HG03095 (cell line): ENCODE data around the gene BTRC.

Source experiments
- ATAC-seq: cut with Tn5 transposase; IDR thresholded peaks from one replicate; pipeline ENCODE4 v1.9.1; 2021; ENCODE audit warnings: moderate library complexity; ENCODE audit not compliant: unreplicated experiment

The BTRC gene

DNA sequence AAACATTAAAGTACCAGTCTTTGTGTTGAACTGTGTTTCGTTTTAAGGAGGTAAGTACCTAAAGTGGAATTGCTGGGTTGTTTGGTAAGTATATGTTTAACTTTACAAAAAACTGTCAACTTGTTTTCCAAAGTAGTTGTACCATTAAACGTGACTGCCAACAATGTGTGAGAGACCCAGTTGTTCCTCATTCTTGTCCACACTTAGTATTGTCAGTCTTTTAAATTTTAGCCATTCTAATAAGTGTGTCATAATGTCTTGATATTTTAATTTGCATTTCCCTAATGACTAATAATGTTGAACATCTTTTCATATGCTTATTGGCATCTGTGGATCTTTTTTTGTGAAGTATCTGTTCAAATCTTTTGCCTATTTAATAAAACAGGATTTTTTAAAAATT lies 159.8 kb downstream of the BTRC start:
- no peak for ATAC-seq

DNA sequence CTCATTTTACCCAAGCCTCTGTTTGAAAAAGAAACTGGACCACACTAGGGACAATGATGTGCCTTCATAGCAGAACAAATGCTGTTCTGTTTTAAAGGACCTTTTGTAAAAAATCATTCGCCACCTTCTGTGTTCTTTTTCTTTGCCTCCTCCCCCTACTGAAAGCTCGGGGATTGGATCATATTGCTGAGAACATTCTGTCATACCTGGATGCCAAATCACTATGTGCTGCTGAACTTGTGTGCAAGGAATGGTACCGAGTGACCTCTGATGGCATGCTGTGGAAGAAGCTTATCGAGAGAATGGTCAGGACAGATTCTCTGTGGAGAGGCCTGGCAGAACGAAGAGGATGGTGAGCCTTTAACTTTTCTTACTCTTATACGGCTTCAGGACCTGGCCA lies 171.9 kb downstream of the BTRC start:
- no peak for ATAC-seq

DNA sequence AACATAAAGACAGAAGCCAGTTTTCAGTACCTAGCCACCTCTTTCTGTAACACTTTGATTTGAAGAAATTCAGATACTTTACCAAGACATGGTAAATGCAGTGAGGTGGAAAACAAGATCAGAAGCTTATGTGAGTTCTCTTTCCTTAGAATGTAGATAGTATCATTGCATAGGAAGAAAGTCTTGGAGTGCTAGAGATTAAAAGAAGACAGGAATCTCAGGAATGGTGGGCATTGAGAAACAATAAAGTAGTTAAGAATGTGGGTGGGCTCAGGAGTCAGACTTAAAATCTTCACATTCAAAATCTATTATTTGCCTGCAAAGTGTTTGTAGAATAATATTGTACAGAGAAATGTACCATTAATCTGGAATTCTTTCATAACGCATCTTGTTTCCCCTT lies 175.2 kb downstream of the BTRC start:
- no peak for ATAC-seq

DNA sequence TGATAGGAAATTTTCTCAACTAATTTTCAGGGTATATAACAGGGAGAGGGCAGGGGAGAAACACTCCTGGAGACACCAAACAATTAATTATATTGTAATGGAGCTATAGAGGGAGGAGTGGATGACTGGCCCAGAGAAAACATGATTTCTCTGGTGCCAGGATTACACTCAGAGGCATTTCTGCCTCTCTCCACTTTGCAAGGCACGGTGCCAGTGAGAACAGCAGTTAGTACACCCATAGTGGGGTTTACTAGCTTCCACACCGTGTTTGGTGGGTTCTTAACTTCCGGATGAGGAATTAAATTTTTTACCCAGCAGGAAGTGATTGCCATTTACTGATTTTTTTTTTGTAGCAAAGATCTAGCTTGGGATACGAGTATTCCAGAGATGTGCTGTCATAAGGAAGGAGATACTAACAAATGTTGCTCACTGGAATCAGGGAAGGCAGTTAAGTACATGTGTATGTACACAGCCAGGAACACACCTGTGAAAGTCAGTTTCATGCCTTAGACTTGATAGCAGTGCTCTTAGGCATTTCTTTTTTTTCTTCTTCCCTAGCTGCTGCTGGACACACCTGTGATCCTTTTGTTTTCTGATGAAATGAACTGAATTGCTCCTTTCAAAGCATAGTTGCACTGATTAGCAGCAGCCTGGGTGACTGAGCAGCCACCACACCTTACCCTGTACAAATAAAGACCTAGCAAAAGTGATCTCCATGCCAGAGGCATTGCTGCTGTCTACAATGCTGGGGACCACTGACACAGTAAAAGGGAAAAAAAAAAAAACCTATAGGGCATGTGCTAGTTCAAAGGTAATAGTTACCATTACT lies 176.0 kb downstream of the BTRC start:
- no peak for ATAC-seq

DNA sequence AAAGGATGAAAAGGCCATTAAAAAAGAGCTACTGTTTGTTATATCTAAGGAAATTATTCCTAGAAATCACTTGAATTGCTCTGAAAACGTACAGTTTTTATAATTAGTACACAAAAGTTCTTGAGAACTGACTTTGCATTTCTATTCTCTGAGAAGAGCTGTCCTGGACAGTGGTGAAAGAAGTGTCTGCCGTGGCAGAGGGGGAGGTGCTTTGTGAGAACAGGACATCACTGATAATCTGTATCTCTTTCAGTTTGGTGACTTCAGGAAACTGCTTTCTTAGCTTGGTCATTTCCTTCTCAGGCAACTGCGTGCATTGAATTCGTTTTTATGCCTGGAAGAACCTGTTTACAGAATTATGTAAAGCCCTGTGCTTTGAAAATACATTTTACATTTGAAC lies 182.0 kb downstream of the BTRC start:
- no peak for ATAC-seq

DNA sequence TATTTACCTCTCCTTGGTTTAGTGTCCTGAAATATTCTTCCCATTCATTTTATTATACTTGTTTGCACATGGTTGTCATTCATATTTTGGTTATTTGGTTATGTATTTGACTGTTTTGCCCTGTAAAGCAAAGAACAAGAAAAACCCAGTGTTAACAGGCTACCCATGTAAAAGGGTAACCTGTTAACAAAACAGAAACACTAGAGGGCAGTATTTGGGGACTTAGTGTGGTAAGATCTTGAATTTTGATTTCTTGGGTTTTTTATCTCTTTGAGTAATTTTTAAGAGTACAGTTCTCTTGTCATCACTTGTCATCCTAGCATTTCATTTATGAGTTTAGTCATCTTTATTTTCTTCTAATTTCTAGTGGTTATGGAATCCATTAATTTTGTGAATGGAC lies 182.8 kb downstream of the BTRC start:
- no peak for ATAC-seq

DNA sequence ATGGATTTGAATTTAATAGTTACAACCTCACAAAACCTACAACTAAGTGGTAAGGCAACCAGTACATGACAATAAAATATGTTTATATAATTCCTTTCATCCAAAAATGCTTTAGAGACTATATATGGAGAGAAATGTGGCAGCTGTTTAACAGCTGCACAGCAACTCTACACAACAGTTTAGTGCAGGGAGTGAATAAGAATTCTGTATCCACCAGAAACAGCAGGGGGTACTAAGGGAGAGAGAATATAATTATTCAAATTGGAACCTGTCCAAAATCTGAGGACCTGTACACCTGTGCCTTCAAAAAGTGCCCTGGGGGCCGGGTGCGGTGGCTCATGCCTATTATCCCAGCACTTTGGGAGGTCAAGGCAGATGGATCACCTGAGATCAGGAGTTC lies 184.5 kb downstream of the BTRC start:
- ATAC-seq, result no peak

DNA sequence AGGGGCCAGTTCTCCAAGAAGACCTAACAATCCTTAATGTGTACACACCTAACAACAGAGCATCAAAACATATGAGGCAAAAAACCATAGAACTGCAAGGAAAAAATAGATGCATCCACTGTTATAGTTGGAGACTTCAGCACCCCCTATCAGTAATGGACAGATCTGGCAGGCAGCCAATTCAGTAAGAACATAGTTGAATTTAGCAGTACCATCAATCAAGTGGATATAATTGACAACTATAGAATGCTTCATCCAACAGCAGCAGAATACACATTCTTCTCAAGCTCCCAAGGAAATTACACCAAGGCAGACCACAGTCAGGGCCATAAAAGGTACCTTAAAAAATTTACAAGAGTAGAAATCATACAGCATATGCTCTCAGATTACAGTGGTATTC lies 191.9 kb downstream of the BTRC start:
- no peak for ATAC-seq

DNA sequence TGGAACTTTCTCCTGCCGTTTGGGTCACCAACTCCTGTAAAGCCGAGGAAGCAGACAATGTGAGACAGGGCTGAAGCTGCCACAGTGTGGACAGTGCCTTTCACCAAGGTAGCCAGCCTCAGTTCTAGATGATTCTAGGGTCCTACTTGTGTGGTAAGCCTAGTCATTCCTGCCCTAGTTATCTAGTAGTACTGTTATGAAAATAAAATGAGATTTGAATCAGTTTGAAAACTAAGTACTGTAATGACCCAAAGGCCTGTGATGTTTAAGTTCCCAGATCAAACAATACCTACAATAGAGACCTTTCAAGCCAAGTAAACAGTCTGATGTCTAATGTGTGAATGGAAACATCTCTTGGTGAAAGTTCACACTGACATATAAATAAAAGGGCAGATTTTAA lies 197.0 kb downstream of the BTRC start:
- ATAC-seq, result no peak

DNA sequence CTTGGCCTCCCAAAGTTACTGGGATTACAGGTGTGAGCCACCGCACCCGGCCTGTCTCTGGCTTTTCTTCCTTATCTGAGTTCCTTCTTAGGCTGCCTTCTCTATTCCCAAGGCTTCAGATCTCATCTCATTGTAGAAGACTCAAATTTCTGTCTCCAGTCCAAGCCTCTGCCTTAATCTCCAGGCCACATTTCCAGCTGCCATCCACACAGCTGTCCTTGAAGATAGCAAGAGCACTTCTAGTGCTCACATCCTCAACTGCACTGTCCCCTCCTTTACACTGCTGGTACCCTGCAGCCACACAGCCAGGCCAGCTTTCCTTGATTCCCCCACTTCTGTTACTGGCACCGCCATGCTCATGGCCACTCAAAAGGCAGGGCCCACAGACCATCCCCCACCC lies 198.5 kb downstream of the BTRC start:
- no peak for ATAC-seq

DNA sequence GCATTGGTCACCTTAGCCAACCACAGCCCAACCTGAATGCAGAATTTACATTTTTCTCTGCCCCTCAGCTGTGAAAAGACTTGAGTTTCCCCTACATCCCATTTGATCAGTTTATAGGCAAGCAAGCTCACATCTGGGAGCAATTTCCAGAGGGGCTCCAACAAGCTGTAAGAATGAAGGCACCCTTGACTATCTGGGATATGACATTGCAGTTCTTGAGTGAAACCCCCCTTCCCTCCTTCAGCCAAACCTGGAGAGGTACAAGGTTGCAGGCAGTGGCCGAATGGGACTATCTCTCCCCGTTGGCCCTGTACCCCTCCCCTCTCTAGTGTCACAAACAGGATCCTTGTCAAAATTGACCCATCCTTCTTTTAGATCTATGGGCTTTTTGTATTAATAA lies 203.6 kb downstream of the BTRC start:
- no peak for ATAC-seq

DNA sequence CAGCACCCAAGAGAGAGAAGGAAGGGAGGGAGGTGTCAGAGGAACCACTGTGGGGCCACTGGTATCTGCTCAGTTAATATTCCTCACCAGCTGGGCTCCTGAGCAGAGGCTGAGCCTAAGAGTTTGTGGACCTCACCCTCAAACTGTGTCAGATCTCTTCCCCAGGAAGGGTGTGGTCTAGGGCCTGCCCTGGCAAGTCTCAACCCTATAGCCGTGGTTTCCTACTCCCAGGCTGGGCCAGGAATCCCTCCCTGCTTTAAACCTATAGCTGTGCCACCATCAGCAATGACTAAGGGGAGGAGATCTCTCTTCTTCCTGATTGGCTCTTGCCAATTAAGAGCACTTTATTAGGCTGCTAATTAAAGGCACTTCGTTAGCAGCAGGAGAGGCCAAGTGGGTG lies 204.2 kb downstream of the BTRC start:
- no peak for ATAC-seq

DNA sequence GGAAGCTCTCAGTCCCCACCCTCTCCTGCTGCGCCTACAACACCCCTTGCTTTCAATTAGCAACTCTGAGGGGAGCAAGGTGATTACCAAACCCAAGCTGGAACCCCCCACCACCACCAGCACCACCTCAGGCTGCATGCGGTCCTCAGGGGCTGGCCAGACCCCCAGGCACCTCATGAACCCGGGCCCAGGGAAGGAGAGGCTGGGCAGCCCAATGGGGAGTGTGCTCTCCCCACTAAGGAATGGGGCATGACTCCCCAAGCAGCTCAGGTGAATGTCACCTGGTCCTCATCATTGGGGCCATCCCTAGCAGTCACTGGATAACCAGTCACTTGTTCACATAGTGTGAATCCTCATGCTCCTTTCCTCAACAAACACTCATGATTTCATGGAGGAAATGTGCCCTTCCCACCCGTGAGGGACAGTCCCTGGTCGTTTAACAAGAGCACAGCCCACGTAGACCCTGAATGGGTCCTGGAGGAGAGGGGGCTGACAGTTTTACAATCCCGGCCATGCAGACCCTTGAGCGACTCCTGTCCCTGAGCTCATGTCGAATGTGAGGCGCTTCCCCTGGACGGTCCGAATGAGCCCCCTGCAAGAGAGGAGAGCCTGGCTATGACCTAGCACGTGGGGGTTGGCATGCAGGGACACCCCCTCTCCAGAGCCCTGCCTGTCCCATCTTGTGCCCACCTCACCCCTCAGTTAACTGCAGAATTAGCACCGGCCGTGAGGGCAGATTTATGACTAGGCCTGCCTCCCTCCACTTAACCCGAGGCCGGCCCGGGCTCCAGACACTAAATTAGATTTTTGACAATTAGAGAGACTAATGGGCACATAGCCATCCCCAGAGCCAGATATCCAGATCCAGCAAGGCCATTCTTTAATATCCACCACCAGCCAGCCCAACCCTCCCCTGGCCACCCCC lies 205.0 kb downstream of the BTRC start:
- ATAC-seq, result no peak

DNA sequence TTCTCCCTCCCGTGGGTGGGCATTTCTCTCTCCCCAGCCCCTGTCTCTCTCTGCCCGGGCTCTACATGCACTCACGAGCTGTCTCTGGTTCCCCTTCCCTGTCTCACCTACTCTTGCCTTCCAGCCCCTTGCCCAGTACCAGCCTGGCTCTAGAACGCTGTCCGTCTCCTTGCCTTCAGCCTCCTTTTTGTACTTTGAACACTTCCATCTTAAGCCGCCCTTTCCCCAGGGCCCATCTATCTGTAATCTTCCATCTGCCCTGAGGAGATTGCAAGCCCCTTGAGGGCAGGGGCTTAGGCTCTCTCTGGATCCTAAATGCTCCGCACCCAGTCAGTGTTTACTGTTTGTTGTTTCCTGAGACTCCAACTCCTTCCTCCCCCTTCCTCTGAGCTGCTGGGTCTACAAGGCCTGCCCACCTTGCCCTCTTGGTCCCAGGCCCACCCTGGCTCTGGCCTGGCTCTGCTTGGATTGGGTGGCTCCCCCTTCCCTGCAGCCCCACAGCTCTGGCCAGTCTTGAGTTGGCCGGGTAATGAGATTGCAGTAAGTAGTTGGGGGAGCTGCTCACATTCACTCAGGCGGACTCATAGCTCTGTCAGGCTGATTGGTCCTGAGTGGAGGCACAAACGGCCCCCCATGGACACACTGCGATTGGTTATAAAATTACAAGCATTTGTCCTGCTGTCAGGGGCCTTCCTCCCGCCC lies 205.8 kb downstream of the BTRC start:
- no peak for ATAC-seq

DNA sequence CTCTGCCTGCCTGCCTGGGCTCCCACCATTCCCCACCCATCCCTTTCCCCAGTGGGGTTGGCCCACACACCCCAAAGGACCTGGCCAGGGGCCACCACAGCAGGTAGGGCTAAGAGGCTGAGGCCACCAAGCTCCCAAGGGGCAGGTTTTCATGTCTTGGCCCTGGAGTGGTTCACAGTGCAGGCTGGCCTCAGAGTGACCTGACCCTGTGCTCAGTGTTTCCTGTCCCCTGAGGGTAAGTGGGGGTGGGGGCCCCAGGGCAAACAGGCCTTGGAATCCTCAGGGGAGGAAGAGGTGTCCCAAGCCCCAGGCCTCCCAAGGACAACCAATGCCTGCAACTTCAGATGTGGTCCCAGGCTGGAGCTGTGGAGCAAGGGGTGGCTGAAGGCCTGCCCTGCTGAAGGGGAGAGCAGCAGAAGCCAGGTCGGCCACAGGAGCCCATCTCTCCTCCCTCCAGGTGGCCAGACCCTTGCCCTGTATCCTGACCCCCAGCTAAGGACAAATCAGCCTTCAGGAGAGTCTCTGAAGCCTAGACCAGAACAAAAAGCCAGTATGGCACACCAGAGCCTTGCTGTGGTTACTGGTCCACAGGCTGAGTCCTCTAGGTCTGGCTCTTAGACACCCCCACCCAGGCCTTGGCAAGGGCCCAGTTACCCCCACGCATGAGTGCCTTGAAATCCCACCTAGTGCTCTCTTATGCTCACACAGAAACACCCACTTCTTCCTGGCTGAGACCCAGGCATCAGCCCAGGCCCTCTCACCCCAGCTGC lies 206.5 kb downstream of the BTRC start:
- ATAC-seq, result no peak

DNA sequence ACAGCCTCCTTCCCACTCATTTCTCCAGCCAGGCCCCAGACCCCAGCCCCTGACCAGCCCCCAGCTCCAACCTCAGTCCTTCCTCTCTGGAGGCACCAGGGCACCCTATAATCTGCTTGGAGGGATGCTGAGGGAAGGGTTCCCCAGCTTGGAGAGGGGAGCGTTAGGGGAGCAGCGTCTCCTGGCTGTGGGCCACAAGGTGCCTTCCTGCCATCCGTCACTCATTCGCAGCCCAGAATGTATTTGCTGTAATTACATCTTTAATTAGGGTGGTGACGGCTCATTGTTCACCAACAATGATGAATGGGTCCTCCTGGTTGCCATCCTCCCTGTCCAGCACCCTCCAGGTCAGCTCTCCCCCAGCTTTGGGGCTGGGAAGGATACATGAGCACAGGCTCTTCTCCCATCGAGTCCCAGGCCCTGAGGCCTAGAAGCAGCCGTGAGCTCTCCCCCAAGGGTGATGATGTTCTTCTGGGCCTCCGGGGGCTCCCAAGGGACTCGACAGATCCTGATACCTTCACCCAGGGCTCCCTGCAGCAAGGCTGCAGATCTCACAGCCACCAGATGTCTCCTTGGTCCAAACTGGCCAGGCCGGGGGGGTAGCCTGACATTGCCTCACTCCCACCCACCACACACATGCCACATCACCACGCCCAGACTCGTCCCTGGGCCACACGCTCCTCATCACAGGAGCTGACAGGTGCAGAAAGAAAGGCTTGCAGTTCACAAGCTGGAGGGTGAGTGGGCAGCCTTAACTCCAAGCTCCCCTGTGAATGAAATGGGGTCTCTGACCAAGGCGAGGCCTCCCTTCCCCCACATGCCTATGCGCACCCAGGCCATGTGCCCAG lies 207.3 kb downstream of the BTRC start:
- no peak for ATAC-seq

DNA sequence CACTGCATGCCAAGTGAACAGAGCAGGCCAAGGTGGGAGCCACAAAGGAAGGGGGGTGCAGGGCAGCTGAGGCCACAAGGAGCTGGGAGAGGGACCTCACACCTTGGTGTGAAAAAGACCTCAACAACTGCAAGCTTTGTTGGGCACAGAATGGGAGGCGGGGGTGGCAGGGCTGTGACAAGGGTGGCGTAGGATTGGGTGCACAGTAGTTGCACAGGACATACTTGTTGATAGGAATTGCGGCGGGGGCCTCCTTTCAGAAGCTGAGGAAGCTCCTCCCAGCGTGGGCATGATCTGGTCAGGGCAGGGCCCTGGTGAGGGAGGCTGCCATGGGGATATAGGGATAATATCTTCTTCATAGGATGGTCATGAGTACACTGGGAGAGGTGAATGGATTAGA lies 208.3 kb downstream of the BTRC start:
- ATAC-seq, result no peak

DNA sequence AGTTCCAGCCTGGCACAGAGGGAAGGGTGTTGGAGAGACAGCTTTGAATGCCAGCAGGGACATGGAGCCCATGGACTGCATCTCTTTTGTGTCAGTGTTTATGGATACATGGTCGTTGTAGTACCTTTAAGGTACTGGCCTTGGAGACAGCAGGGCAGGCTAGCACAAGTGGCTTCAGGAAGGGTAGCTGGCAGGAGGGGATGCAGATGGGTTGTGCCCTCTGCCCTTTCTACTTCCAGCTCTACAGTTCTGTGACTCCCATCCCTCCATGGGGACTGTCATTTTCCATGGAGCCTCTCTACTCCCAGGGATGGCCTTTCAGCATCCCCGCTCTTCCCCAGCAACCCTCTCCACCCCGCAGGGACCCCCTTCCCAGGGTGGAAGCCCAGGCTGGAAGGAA lies 209.0 kb downstream of the BTRC start:
- no peak for ATAC-seq

DNA sequence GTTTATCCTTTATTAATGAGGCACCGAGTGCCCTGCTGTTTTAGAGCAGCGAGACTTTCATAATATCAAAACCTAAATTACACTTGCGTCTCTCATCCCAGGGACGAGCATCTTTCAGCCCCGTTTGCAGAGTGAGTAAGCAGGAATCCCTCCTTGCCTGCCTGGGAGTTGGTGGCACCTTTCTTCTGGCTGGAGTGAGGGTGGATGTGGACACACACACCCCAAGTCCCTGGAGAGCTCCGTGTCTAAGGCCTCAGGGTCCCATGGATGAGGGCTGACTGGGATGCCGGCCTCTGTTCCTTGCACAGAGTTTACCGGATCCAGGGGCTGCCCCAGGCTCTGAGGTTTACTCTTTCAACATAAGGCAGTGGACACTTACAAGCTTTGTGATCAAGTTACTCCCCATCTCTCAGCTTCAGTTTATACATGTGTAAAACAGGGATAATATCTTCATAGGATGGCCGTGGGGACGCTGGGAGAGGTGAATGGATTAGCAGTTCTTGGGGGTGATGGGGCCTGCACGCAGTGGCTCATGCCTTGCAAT lies 209.6 kb downstream of the BTRC start:
- no peak for ATAC-seq
